GM12878 (cell line): ENCODE data around the gene ZBTB38. TPM values are rescaled to one million over a fixed set of nuclear protein-coding genes. Genes with fewer than 3 reads are reported as not detected.

ENCODE experiments used
- ATAC-seq: fragments of 200-7000 bp; cut with Tn5 transposase; 3 replicates; pipeline ENCODE4 v1.9.1; 2020; ENCODE audit warnings: mild to moderate bottlenecking, moderate library complexity
- BruUV-seq: library from RNA; stranded (reverse); fragments of 400-500 nt; replicated peaks from 2 replicates; lab custom pipeline; 2021; lab: Mats Ljungman, UMichigan
- CTCF ChIA-PET: fragments of 300-600 bp; sonication (Branson Sonifier 250); formaldehyde crosslinking; extraction: SDS; loops from one replicate; lab custom pipeline; 2021; ENCODE audit warnings: inconsistent platforms; lab: Yijun Ruan, JAX
- POLR2A ChIA-PET: fragments of 350-600 bp; formaldehyde crosslinking; extraction: SDS; loops from one replicate; lab custom pipeline; 2021; ENCODE audit warnings: inconsistent platforms; lab: Charles Lee
- RAD21 ChIA-PET: fragments of 300-600 bp; sonication (Branson Sonifier 250); formaldehyde crosslinking; loops from one replicate; lab custom pipeline; 2023; ENCODE audit warnings: antibody characterized with exemption; ENCODE audit not compliant: unreplicated experiment; lab: Charles Lee
- SMC1A ChIA-PET: fragments of 300-600 bp; sonication (Branson Sonifier 250); formaldehyde crosslinking; loops from one replicate; lab custom pipeline; 2023; ENCODE audit not compliant: unreplicated experiment, uncharacterized antibody; lab: Charles Lee
- DNase-seq: peaks from one replicate; pipeline ENCODE4 v3.0.0-alpha.2; 2011; ENCODE audit warnings: low read depth, low spot score
- FAIRE-seq: peaks from 3 replicates; lab custom pipeline; 2011; peaks lifted over from hg19 to GRCh38; lab: Jason Lieb, UNC
- H2AFZ ChIP-seq: 2 replicates; pipeline ENCODE4 v1.6.0; 2011; ENCODE audit warnings: low read depth, low read length, control low read depth; ENCODE audit not compliant: control insufficient read depth
- H3K27ac ChIP-seq: 2 replicates; pipeline ENCODE4 v1.5.1; 2011; ENCODE audit warnings: control low read depth; ENCODE audit not compliant: control insufficient read depth, insufficient read depth
- H3K27me3 ChIP-seq, 2 experiments: replicated peaks in 1 of 2; 2 replicates each; pipeline versions ENCODE4 v1.6.0 to v1.6.1; 2011; ENCODE audit warnings: low read length in 1 of 2; ENCODE audit not compliant: control insufficient read depth in 2 of 2, insufficient read depth in 2 of 2
- H3K36me3 ChIP-seq, 2 experiments: 2 replicates each; pipeline ENCODE4 v1.5.1; 2011; ENCODE audit warnings: low read length in 1 of 2; ENCODE audit not compliant: control insufficient read depth in 2 of 2, insufficient read depth in 2 of 2
- H3K4me1 ChIP-seq: 2 replicates; pipeline ENCODE4 v1.6.1; 2011; ENCODE audit warnings: mild to moderate bottlenecking, low read length, moderate library complexity, mixed read lengths; ENCODE audit not compliant: control insufficient read depth, insufficient read depth
- H3K4me2 ChIP-seq: 2 replicates; pipeline ENCODE4 v1.6.0; 2011; ENCODE audit warnings: control low read depth; ENCODE audit not compliant: control insufficient read depth, insufficient read depth
- H3K4me3 ChIP-seq: fragments of 200-600 bp; sonication (generic); 2 replicates; pipeline ENCODE4 v1.5.1; 2016
- H3K79me2 ChIP-seq: 2 replicates; pipeline ENCODE4 v1.6.0; 2011; ENCODE audit warnings: low read length; ENCODE audit not compliant: control insufficient read depth, insufficient read depth
- H3K9ac ChIP-seq: 2 replicates; pipeline ENCODE4 v1.8.0; 2011; ENCODE audit warnings: low read length, control low read depth, mixed read lengths; ENCODE audit not compliant: control insufficient read depth, insufficient read depth
- H3K9me3 ChIP-seq: replicated peaks from 3 replicates; pipeline ENCODE4 v1.5.1; 2011; ENCODE audit warnings: mild to moderate bottlenecking, low read length; ENCODE audit not compliant: control insufficient read depth, insufficient read depth
- H4K20me1 ChIP-seq: 2 replicates; pipeline ENCODE4 v1.6.0; 2011; ENCODE audit not compliant: control insufficient read depth, insufficient read depth
- BRCA1 ChIP-seq: IDR thresholded peaks from 2 replicates; pipeline ENCODE4 v1.6.1; 2011; ENCODE audit warnings: low read depth, low read length, improper control_type of control experiment
- DPF2 ChIP-seq: fragments of 450-650 bp; IDR thresholded peaks from 2 replicates; pipeline ENCODE4 v1.6.1; 2017; ENCODE audit warnings: mild to moderate bottlenecking
- FOXK2 ChIP-seq: fragments of 450-650 bp; IDR thresholded peaks from 2 replicates; pipeline ENCODE4 v1.6.1; 2017; ENCODE audit warnings: mild to moderate bottlenecking, moderate library complexity
- GABPA ChIP-seq: IDR thresholded peaks from 2 replicates; pipeline ENCODE4 v1.6.1; 2014; ENCODE audit warnings: antibody characterized with exemption, low read depth, mild to moderate bottlenecking, inconsistent platforms
- HCFC1 ChIP-seq: fragments of 150-350 bp; IDR thresholded peaks from 2 replicates; pipeline ENCODE4 v1.6.1; 2014; ENCODE audit warnings: low read length
- HDAC2 ChIP-seq: fragments of 200-600 bp; sonication (generic); IDR thresholded peaks from 2 replicates; pipeline ENCODE4 v1.6.1; 2017
- HDAC6 ChIP-seq: fragments of 200-600 bp; sonication (generic); IDR thresholded peaks from one replicate; pipeline ENCODE4 v1.8.0; 2017; ENCODE audit warnings: antibody characterized with exemption; ENCODE audit not compliant: unreplicated experiment
- MEF2B ChIP-seq: fragments of 450-650 bp; IDR thresholded peaks from 2 replicates; pipeline ENCODE4 v1.6.1; 2018; ENCODE audit warnings: mild to moderate bottlenecking, moderate library complexity; ENCODE audit not compliant: partially characterized antibody, poor library complexity, severe bottlenecking
- PML ChIP-seq: IDR thresholded peaks from 2 replicates; pipeline ENCODE4 v1.6.1; 2012; ENCODE audit warnings: low read length, inconsistent platforms
- RFX5 ChIP-seq: IDR thresholded peaks from 2 replicates; pipeline ENCODE4 v1.6.1; 2011; ENCODE audit warnings: low read depth, low read length, improper control_type of control experiment
- RUNX3 ChIP-seq: IDR thresholded peaks from 2 replicates; pipeline ENCODE4 v1.6.1; 2012; ENCODE audit warnings: low read length, inconsistent platforms
- SMAD1 ChIP-seq: fragments of 450-650 bp; IDR thresholded peaks from 2 replicates; pipeline ENCODE4 v1.6.1; 2018; ENCODE audit warnings: mild to moderate bottlenecking, low read depth; ENCODE audit not compliant: partially characterized antibody
- STAT1 ChIP-seq: fragments of 450-650 bp; conservative IDR thresholded peaks from 2 replicates; pipeline ENCODE4 v1.6.1; 2014; ENCODE audit warnings: antibody characterized with exemption, mild to moderate bottlenecking
- SUPT20H ChIP-seq: IDR thresholded peaks from 2 replicates; pipeline ENCODE4 v1.6.1; 2011; ENCODE audit warnings: low read depth, mild to moderate bottlenecking, low read length, moderate library complexity, borderline replicate concordance; ENCODE audit not compliant: control insufficient read depth
- TCF12 ChIP-seq: IDR thresholded peaks from 2 replicates; pipeline ENCODE4 v1.6.1; 2011; ENCODE audit warnings: low read depth, mild to moderate bottlenecking, low read length
- ZBED1 ChIP-seq: IDR thresholded peaks from 2 replicates; pipeline ENCODE4 v1.6.1; 2016; ENCODE audit warnings: borderline replicate concordance
- ZNF217 ChIP-seq: fragments of 450-650 bp; IDR thresholded peaks from 2 replicates; pipeline ENCODE4 v1.6.1; 2017; ENCODE audit warnings: antibody characterized with exemption, mild to moderate bottlenecking
- ZNF274 ChIP-seq: IDR thresholded peaks from one replicate; pipeline ENCODE4 v1.8.0; 2011; ENCODE audit not compliant: insufficient read length, insufficient read depth
- WGBS: methylation state at CpG from one replicate; pipeline ENCODE4 v1.1.6; 2016; ENCODE audit warnings: low lambda C conversion rate; ENCODE audit not compliant: insufficient replicate concordance, insufficient coverage; ENCODE audit errors: missing lambda C conversion rate; 5-methylcytosine and 5-hydroxymethylcytosine counted together
- in situ Hi-C: fragments of 300-500 bp; cut with MboI; formaldehyde crosslinking; loops from 9 replicates; pipeline ENCODE4 v1.14.3; 2018; ENCODE audit warnings: mixed read lengths
- intact Hi-C: fragments of 100-400 bp; cut with micrococcal nuclease; formaldehyde crosslinking; loops from one replicate; pipeline ENCODE4 v1.14.2; 2022; ENCODE audit not compliant: unreplicated experiment
- polyA plus RNA-seq, 11 experiments: library from polyadenylated mRNA; depleted of rRNA in 4 of 11; unstranded in 6 of 11; stranded (reverse) in 5 of 11; fragments of >200 nt; fragmentation: Nextera tagmentation in 4 of 11; fragmentation: Illumina TruSeq in 1 of 11; extraction: Ambion mirVana in 4 of 11; extraction: Trizol in 1 of 11; gene quantifications; 1 replicate in 1 of 11; 2 replicates in 10 of 11; pipeline versions ENCODE4 v1.2.1 to v1.2.3, GENCODE V29; 2011 to 2016; ENCODE audit warnings: inconsistent platforms in 2 of 11, missing spikeins in 2 of 11, low read depth in 1 of 11
- total RNA-seq, 4 experiments: library from RNA; depleted of rRNA in 3 of 4; stranded (reverse); fragments of >200 nt in 3 of 4; fragmentation: Illumina TruSeq in 1 of 4; extraction: Trizol in 1 of 4; gene quantifications; 2 replicates each; pipeline versions ENCODE4 v1.2.1 to v1.2.3, GENCODE V29; 2013 to 2021
- TF ChIP-seq, protein P1 (sequence below): IDR thresholded peaks from 2 replicates; pipeline ENCODE4 v1.6.1; 2011; ENCODE audit warnings: borderline replicate concordance, low read depth, mild to moderate bottlenecking, moderate library complexity, mixed read lengths, low read length; ENCODE audit not compliant: insufficient read depth; ENCODE audit errors: extremely low read length
- TF ChIP-seq, protein P2 (sequence below): fragments of 450-650 bp; formaldehyde crosslinking; IDR thresholded peaks from 2 replicates; pipeline ENCODE4 v1.5.0; 2022; ENCODE audit warnings: mild to moderate bottlenecking, missing genetic modification characterization

Gene ZBTB38
- total and polyA plus RNA-seq, 10 of the 15 experiments (the other 5 are each of a cell fraction or from before 2014, with no cell fraction given), result 34.2 to 115 (median 88.6) TPM

DNA sequence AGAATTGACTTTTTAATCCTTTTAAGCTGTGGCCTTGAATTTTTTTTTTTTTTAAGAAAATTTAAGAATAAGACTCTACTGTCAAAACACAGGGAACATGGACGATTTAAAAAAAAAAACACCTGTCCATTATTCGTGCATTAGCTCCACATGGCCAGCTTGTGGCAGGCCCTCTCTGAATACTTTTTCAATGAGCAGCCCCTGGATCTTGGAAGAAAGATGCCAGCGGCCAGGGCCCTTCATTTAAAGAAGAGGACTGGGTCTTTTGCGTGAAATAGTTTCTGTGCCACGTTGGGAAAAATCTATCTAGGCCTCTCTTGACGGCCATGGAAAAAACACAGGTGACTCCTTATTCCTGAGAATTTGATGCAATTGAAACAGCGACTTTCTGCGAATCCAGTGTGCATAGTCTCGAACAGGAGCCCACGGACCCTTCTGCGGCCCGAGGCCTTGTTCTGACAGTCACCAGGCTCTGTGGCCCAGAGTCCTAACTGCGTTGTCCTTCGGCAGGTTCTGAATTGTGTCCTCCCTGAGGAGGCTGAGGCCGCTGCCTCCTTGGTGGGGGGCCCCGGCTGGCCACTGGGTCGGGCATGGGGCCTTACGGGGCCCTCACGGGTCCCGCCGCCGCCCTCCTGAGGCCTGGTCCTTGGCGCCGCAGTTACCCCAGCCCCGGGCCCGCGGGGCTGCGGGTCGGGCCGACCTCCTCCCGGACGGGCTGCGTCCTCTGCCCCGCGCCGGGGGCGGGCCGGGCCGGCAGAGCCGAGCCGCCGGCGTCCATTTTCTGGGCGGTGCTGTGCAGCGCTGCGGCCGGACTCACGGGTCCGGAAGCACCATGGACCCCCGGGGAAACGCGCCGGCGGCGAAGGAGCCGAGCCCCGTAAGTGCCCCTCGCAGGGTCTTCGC lies 33.5 kb downstream of the ZBTB38 start:
- SMC1A ChIA-PET, result interaction anchor here (0.9 to 18.5 kb wide), 12 partner anchors 10 to 90 kb away, joined by 3 to 573 read pairs (median 11); partner anchors contain the start of gene ZBTB38
- Histone ChIP-seq H4K20me1 (no peaks in the 10 kb centered on the region), H3K4me1 (peaks cover 27% of the 10 kb centered on the region), H3K9me3 (peaks cover 12% of the 10 kb centered on the region), H3K9ac (peak overlapping the region; percentile 87), H2AFZ (peak overlapping the region; percentile 56), H3K4me3 (peak overlapping the region; percentile 72), H3K4me2 (peak overlapping the region; percentile 85), H3K27me3 (no peaks in the 10 kb centered on the region), H3K27ac (peak overlapping the region; percentile 92), H3K79me2 (peaks cover 86% of the 10 kb centered on the region), H3K36me3 (peaks cover 1 to 39% of the 10 kb centered on the region in 2 experiments; a peak in 3 of 4 replicates)
- TSS peak; percentile 92 for BruUV-seq
- RAD21 ChIA-PET, result interaction anchor here (1.1 to 14.3 kb wide), 10 partner anchors 9 to 90 kb away, joined by 4 to 387 read pairs (median 10); no protein-coding TSS in a partner anchor
- intact Hi-C loops (loop anchor here (2.0 to 5.0 kb wide), 2 partner anchors 40 to 65 kb away; no protein-coding TSS in a partner anchor), in situ Hi-C loops (no loop called here)
- no peak for DNase-seq
- FAIRE-seq, result no peak
- CTCF ChIA-PET, result interaction anchor here (1.2 to 2.4 kb wide), 15 partner anchors 8 to 170 kb away, joined by 3 to 31 read pairs (median 7); partner anchors contain the start of gene PXYLP1
- POLR2A ChIA-PET, result interaction anchor here (0.6 to 14.2 kb wide), 10 partner anchors 9 to 94 kb away, joined by 3 to 453 read pairs (median 6); no protein-coding TSS in a partner anchor
- under 1% methylated on average over 59 of the region's 59 CpGs for WGBS
- ATAC-seq, result peak; percentile 74
- TF ChIP-seq, protein P1, sequence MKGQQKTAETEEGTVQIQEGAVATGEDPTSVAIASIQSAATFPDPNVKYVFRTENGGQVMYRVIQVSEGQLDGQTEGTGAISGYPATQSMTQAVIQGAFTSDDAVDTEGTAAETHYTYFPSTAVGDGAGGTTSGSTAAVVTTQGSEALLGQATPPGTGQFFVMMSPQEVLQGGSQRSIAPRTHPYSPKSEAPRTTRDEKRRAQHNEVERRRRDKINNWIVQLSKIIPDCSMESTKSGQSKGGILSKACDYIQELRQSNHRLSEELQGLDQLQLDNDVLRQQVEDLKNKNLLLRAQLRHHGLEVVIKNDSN, result no peak
- TF ChIP-seq RFX5 (no peak), GABPA (no peak), PML (no peak), DPF2 (0 out of 2 replicates have a peak, but pooled peaks have one; percentile 50), ZNF274 (no peak), SUPT20H (no peak), HDAC6 (no peak), HCFC1 (no peak), BRCA1 (no peak), SMAD1 (no peak), ZNF217 (0 out of 2 replicates have a peak, but pooled peaks have one; percentile 52), RUNX3 (no peak; the same call in 1 of the 2 replicates), MEF2B (no peak), FOXK2 (no peak), TCF12 (0 out of 2 replicates have a peak, but pooled peaks have one; percentile 6), HDAC2 (no peak), STAT1 (no peak), ZBED1 (no peak)
- TF ChIP-seq, protein P2, sequence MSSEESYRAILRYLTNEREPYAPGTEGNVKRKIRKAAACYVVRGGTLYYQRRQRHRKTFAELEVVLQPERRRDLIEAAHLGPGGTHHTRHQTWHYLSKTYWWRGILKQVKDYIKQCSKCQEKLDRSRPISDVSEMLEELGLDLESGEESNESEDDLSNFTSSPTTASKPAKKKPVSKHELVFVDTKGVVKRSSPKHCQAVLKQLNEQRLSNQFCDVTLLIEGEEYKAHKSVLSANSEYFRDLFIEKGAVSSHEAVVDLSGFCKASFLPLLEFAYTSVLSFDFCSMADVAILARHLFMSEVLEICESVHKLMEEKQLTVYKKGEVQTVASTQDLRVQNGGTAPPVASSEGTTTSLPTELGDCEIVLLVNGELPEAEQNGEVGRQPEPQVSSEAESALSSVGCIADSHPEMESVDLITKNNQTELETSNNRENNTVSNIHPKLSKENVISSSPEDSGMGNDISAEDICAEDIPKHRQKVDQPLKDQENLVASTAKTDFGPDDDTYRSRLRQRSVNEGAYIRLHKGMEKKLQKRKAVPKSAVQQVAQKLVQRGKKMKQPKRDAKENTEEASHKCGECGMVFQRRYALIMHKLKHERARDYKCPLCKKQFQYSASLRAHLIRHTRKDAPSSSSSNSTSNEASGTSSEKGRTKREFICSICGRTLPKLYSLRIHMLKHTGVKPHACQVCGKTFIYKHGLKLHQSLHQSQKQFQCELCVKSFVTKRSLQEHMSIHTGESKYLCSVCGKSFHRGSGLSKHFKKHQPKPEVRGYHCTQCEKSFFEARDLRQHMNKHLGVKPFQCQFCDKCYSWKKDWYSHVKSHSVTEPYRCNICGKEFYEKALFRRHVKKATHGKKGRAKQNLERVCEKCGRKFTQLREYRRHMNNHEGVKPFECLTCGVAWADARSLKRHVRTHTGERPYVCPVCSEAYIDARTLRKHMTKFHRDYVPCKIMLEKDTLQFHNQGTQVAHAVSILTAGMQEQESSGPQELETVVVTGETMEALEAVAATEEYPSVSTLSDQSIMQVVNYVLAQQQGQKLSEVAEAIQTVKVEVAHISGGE, result no peak
